GM12864 (cell line): Measurements from ENCODE around the gene KHNYN.

Source experiments
- DNase-seq: peaks from one replicate; pipeline ENCODE4 v3.0.0-alpha.2; 2011; ENCODE audit warnings: low read depth
- H3K4me3 ChIP-seq: 2 replicates; pipeline ENCODE4 v1.5.1; 2011; ENCODE audit warnings: mild to moderate bottlenecking, low read depth, low read length, control low read depth
- CTCF ChIP-seq: IDR thresholded peaks from 2 replicates; pipeline ENCODE4 v1.5.1; 2011; ENCODE audit warnings: low read depth, mild to moderate bottlenecking, moderate library complexity, low read length, control low read depth, inconsistent platforms; ENCODE audit errors: missing control alignments

KHNYN gene

GRCh38 chr14:24388474-24389179 is 41.1 kb upstream of the KHNYN start:
- TF ChIP-seq CTCF = no peak
- no peak for DNase-seq
- H3K4me3 ChIP-seq = no peak overlapping the region

GRCh38 chr14:24389226-24389848 is 40.4 kb upstream of the KHNYN start:
- H3K4me3 ChIP-seq = no peak overlapping the region
- no peak for DNase-seq
- TF ChIP-seq CTCF = no peak

- no peak for TF ChIP-seq CTCF
- no peak overlapping the region for H3K4me3 ChIP-seq
- no peak for DNase-seq
Measured at GRCh38 chr14:24390701-24391468, 38.9 kb upstream of the KHNYN start.

GRCh38 chr14:24392325-24393091 is 37.2 kb upstream of the KHNYN start:
- no peak overlapping the region for H3K4me3 ChIP-seq
- TF ChIP-seq CTCF = no peak
- no peak for DNase-seq

- no peak for DNase-seq
- H3K4me3 ChIP-seq = no peak overlapping the region
- no peak for TF ChIP-seq CTCF
Measured at GRCh38 chr14:24394275-24394674, 35.5 kb upstream of the KHNYN start.

- no peak overlapping the region for H3K4me3 ChIP-seq
- DNase-seq = no peak
- TF ChIP-seq CTCF = no peak
Measured at GRCh38 chr14:24395609-24396582, 33.9 kb upstream of the KHNYN start.
